Measurements from ENCODE around the gene HTR1B. TPM values are rescaled to one million over a fixed set of nuclear protein-coding genes. Genes with fewer than 3 reads are reported as not detected.

HTR1B gene
- polyA plus RNA-seq, 1 donor from 2014 or later = 0.19 TPM

GRCh38 chr6:77446249-77446648 is 17.0 kb downstream of the HTR1B start:
- H3F3A ChIP-seq (ENCODE audit: insufficient read depth, low read length, poor library complexity, severe bottlenecking) = no peaks in the 10 kb centered on the region
- no peaks in the 10 kb centered on the region for H3K79me2 ChIP-seq (replicated peaks; ENCODE audit: insufficient read depth, low read length)
- no peak for TF ChIP-seq REST (IDR thresholded peaks at IDR 0.05; ENCODE audit: borderline replicate concordance)
- no peak for TF ChIP-seq RAD21 (conservative IDR thresholded peaks at IDR 0.05)
- no peak for TF ChIP-seq EZH2 (IDR thresholded peaks at IDR 0.05; ENCODE audit: borderline replicate concordance, insufficient read depth, low read length, poor library complexity, severe bottlenecking)
- no peak for TF ChIP-seq SMC3 (conservative IDR thresholded peaks at IDR 0.05; ENCODE audit: poor library complexity)
- no peak for TF ChIP-seq POLR2AphosphoS5 (IDR thresholded peaks at IDR 0.05)
- no peak for TF ChIP-seq TAF1 (IDR thresholded peaks at IDR 0.05; ENCODE audit: low read depth)
- no peak for TF ChIP-seq MXI1 (conservative IDR thresholded peaks at IDR 0.05; ENCODE audit: poor library complexity, severe bottlenecking)
- TF ChIP-seq CTCF (IDR thresholded peaks at IDR 0.05; ENCODE audit: poor library complexity, severe bottlenecking) = no peak
- TF ChIP-seq EP300 (conservative IDR thresholded peaks at IDR 0.05; ENCODE audit: poor library complexity, severe bottlenecking) = no peak
- no peak overlapping the region for H2AFZ ChIP-seq (ENCODE audit: low read depth, low read length)
- no peaks in the 10 kb centered on the region for H3K36me3 ChIP-seq (ENCODE audit: insufficient read depth, low read length)
- no peak overlapping the region for H3K9ac ChIP-seq (ENCODE audit: low read length)
- no peak overlapping the region for H3K4me3 ChIP-seq (ENCODE audit: low read length)
- H3K9me2 ChIP-seq (ENCODE audit: insufficient read depth, low read length) = no peaks in the 10 kb centered on the region
- H3K4me2 ChIP-seq (ENCODE audit: low read length) = no peak overlapping the region
- no peaks in the 10 kb centered on the region for H3K9me3 ChIP-seq (ENCODE audit: low read length)
- H4K20me1 ChIP-seq (ENCODE audit: insufficient read depth) = no peaks in the 10 kb centered on the region
- no peak overlapping the region for H3K27ac ChIP-seq (ENCODE audit: low read length)
- H3K27me3 ChIP-seq (ENCODE audit: insufficient read depth, low read depth, low read length) = no peaks in the 10 kb centered on the region

DNA sequence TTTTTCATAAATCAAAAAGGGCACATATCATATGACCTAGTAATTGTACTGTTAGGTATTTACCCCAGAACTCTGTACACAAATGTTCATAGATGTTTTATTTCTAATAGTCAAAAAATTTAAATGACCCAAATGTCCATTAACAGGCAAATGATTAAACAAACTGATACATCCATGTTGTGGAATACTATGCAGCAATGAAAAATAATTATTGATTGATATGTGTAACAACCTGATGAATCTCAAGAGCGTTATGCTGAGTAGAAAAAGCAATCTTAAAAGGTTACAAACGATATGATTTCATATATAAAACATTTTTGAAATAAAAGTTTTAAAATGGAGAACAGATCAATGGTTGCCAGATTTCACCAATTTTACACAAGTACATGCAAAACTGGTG is 18.1 kb downstream of the HTR1B start:
- H3K9ac ChIP-seq (ENCODE audit: low read length) = no peak overlapping the region
- no peaks in the 10 kb centered on the region for H3F3A ChIP-seq (ENCODE audit: insufficient read depth, low read length, poor library complexity, severe bottlenecking)
- H3K9me3 ChIP-seq (ENCODE audit: low read length) = no peaks in the 10 kb centered on the region
- H4K20me1 ChIP-seq (ENCODE audit: insufficient read depth) = no peaks in the 10 kb centered on the region
- H3K4me3 ChIP-seq (ENCODE audit: low read length) = no peak overlapping the region
- H2AFZ ChIP-seq (ENCODE audit: low read depth, low read length) = no peak overlapping the region
- H3K9me2 ChIP-seq (ENCODE audit: insufficient read depth, low read length) = no peaks in the 10 kb centered on the region
- no peaks in the 10 kb centered on the region for H3K27me3 ChIP-seq (ENCODE audit: insufficient read depth, low read depth, low read length)
- no peaks in the 10 kb centered on the region for H3K36me3 ChIP-seq (ENCODE audit: insufficient read depth, low read length)
- no peak overlapping the region for H3K4me2 ChIP-seq (ENCODE audit: low read length)
- TF ChIP-seq POLR2AphosphoS5 (IDR thresholded peaks at IDR 0.05) = no peak
- TF ChIP-seq MXI1 (conservative IDR thresholded peaks at IDR 0.05; ENCODE audit: poor library complexity, severe bottlenecking) = no peak
- TF ChIP-seq SMC3 (conservative IDR thresholded peaks at IDR 0.05; ENCODE audit: poor library complexity) = no peak
- TF ChIP-seq RAD21 (conservative IDR thresholded peaks at IDR 0.05) = no peak
- no peak for TF ChIP-seq EZH2 (IDR thresholded peaks at IDR 0.05; ENCODE audit: borderline replicate concordance, insufficient read depth, low read length, poor library complexity, severe bottlenecking)
- no peak for TF ChIP-seq EP300 (conservative IDR thresholded peaks at IDR 0.05; ENCODE audit: poor library complexity, severe bottlenecking)
- TF ChIP-seq REST (IDR thresholded peaks at IDR 0.05; ENCODE audit: borderline replicate concordance) = no peak
- TF ChIP-seq TAF1 (IDR thresholded peaks at IDR 0.05; ENCODE audit: low read depth) = no peak
- H3K79me2 ChIP-seq (replicated peaks; ENCODE audit: insufficient read depth, low read length) = no peaks in the 10 kb centered on the region
- H3K27ac ChIP-seq (ENCODE audit: low read length) = no peak overlapping the region
